A172 (cell line): ENCODE results near the gene MARCHF10. TPM values are rescaled to one million over a fixed set of nuclear protein-coding genes. Genes with fewer than 3 reads are reported as not detected.

ENCODE experiments used
- DNase-seq: peaks from one replicate; pipeline ENCODE4 v3.0.0-alpha.2; 2015; ENCODE audit warnings: low spot score
- total RNA-seq: library from RNA; depleted of rRNA; stranded (reverse); fragments of >200 nt; shearing (Covaris generic); gene quantifications from 2 replicates; pipeline ENCODE4 v1.2.3, GENCODE V29; 2014

Gene MARCHF10
- total RNA-seq, 1 experiment from 2014 or later, result not detected

DNA sequence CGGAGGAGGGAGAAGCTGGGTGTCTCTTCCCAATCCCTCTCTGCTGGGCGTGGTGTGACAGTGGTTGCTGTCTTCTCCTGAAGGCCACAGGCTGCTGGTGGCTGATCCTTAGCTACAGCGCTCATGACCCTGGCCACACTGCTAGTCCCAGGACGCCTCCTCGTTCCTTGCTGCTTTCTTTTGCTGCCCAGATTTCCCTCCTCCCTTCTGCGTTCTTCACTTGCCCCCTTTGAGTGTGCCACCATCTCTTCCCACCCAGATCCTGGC lies 90.6 kb downstream of the MARCHF10 start:
- no peak for DNase-seq

- DNase-seq, result no peak
Measured at GRCh38 chr17:62716834-62717588, 91.1 kb downstream of the MARCHF10 start.

- no peak for DNase-seq
Measured at GRCh38 chr17:62715882-62716390, 92.2 kb downstream of the MARCHF10 start.

DNA sequence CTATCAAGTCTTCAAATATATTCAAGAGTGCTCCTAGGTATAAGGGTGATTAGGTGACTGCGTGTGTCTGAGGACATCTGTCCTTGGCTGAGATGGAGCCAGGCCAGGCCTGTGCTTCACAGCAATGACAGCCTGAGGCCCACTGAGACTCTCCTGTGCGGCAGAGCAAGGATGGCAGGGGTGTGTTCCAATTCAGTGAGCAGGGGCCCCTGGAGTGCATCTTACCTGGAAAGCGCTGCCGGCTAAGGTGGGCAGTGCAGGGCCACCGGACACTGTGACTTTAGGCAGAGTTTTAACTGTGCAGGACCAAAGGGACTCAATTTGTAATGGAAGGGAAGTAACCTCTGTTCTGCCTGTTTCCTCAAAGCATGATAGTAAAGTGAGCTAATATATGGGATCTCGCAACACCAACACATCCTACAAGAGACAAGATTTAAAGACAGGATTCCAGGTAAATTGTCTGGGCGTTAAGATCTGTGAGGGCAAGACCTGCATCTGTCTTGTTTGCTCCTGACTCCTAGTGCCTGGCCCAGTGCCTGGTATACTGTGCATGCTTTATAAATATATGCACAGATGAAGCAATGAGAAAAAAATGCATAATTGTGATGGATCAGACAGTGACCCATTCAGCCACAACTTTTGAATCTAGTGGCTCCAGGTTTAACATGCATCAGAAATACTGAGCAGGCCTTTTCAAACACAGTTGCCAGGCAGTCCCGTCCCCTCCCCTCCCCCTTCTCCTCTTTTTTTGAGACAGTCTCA lies 93.9 kb downstream of the MARCHF10 start:
- no peak for DNase-seq

DNA sequence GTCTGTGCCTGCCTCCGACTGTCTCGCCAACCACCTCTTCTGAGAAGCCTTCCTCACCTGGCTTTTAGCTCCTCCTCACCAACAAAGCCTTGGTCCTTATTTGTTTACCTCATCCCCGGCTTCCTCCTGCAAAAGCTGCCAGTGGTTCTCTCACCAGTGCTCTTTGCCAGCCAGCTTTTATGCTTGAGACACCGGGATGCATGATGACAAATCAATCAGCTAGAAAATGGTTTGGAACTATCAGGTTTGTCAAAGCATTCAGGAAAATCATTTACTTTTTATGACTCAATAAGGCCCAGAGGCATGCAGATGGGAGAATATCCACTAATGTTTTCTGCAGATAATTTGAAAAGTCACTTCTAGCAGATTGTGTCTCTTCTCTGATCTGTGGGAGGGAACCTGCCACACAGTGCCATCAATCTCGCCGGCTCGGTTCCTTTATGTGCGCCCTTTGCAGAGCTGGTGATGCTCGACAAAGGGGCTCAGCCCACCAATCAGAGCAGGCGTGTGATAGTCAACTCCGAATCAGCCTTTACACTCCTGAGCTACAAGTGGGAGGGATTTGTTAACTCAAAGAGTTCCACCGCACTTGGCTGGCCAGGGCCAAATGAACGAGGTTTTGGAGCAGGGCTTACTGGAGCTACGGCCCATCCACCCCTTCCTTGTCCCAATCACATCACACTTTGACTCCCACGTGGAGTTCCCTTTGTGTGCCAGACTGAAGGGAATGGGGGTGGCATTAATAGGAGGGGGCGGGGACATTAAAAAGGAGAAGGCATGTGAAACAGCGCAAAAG lies 94.8 kb downstream of the MARCHF10 start:
- no peak for DNase-seq

DNA sequence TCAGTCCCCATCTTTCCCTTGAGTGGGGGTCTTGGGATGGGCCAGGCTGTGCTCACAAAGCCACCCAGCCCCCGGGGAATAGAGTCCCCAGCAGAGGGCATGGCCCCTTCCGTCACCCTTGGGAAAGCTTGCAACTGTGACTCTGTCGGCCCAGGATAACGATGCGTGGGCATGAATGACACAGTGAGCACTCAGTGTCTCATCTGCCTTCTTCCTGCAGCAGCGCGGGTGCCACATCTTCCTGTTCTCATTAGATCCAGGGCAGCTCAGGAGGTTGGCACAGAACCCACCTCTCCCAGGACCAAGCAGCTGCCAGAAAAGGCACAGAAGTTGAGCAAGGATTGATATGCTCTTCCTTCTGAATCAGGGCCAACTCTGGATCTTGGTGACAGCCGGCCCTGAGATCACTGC lies 95.9 kb downstream of the MARCHF10 start:
- DNase-seq, result no peak

DNA sequence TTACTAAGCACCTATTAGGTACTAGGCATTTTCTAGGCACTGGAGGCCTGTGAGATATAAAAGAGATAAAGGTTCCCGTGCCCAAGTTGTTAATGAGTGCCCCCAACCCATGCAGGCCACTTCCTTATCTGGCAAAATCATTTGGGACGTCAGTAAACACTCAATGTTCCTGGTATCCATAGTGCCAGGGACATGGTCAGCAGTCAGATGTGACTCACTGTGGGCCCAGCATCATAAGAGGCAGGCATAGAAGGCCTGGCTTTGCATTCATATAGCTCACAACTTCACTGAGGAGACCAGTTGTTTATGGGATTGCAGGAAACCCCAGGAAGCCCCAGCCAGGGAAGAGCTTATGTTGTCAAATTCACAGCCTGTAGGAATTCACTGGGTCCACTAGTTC lies 99.5 kb downstream of the MARCHF10 start:
- peak; percentile 38 for DNase-seq

DNA sequence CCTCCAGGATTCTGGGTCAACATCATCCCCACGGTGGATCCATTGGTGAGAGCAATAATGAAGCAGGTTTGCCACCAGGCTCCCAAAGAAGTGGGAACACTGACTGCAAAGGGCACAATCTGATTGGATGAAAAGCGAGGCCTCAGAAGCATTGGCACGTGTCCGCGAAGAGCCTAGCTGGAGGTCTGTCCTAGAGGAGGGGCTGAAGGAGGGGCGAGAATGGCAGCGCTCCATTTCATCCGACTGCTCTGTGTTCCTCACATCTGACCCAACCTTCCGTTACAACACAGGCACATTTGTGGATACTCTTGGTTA lies 100.7 kb downstream of the MARCHF10 start:
- DNase-seq, result no peak

GRCh38 chr17:62706598-62707424 lies 101.3 kb downstream of the MARCHF10 start:
- DNase-seq, result no peak

DNA sequence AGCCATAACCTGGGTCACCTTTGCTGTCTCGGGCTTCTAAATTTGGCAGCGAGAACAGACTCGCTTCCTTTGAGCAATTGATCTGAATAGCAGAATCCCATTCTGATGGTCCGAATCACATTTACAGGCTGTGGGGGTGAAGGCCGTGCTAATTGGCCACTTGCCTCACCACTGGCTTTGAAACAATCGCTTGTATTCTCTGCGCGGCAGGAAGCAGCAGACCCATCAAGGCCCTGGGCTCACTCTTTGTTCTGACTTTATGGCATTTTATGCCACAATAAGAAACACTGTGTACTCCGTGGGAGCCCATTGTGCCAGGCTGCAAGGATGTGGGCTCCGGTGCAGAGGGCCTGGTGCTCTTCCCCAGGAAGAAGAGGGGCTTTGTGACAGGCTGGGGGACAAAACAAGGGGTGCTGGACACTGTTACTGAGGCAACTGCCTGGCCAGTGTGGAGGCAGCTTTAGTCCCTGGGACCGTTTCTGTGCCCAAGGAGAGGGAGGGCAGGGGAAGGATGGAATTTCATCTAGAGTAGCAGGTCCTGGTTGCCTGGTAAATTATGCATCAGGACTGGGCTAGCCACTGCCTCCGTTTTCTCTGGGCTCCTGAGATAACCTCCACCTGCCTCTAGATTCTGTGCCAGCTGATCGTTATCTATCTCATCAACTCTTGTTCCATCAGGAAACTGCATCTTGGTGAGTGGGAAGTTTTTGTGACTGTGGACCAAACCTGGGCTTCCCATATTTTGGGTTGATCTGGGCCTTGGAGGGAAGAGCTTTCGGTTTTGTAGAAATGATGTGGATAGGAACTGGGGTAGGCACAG lies 102.1 kb downstream of the MARCHF10 start:
- DNase-seq, result no peak

GRCh38 chr17:62705156-62705777 lies 102.8 kb downstream of the MARCHF10 start:
- DNase-seq, result no peak

DNA sequence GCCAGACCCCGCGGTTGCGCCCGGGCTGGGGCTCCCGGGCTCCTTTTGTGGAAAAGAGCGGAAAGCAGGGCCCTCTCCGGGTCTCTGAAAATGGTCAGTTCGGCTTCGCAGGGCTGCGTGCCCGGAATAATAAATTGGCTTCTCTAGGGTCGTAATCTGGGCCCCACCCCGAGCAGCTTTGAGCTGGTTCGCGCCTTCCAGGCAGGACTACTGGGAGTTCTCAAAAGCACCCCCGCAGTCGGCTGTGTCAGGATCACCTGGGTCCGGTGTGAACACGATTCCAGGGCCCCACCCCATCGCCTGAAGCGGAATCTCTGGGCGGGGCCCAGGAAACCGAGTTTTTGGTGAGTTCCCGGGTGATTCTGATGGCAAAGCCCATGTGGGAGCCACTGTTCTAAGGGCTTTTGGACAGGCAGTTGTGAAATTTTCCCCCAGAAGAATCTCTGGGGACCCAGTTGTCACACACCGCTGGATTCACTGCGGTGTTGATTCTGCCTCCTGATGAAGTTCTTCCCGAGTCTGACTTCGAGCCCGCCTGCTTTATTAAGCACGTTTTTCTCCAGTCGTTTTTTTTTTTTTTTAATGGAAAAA lies 103.6 kb downstream of the MARCHF10 start:
- peak; percentile 48 for DNase-seq

DNA sequence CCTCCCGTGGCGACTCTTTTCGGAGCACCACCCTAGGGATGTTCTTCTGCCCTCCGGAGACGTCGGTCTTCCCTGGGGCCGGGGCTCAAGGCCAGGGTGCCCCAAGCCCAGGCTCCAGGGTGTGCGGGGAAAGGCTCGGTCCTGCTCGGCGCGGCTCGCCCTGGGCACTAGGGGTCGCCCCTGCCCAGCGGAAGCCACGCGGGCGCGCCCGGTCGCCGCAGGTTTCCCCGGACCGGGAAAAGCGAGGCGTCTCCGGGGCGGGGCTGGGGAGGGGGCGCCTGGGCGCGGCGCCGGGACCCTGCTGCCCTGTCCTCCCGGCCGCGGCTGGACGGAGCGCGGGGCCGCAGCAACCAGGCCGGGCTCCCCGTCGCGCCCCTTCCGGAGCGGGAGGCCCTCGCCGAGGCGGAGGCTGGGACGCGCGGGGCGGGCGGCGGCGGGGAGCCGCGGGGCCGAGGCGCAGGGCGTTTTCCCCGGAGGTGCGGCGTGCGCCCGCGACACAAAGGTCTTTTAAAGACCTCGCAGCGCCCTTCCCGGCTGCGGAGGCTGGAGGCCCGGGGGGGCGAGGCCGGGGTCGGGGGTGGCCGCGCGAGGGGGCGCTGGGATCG lies 104.2 kb downstream of the MARCHF10 start:
- DNase-seq, result peak; percentile 44

DNA sequence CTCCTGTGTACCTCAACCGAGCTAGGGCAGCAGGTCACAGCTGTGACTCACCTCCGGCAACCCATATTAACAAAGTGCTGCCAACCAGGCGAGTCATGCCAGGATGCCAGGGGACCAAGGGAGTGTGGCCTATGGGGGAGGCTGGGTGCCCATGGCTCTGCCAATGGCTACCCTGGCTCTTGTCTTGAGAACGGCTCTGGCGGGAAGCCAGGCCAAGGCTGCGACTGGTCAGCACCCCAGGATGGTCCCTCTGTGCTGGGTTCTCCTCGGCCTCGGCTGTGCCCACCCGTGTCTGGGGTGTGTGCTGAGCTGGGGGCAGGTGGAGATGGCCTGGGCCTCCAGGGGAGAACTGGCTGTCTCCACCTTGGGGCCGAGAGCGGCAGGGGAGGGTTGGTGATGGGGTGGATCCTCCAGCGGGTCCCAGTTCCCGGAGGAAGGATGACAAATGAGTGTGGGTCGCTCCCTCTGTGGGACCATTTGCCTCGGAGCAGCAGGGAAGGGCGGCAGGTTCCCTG lies 104.8 kb downstream of the MARCHF10 start:
- peak; percentile 84 for DNase-seq

- no peak for DNase-seq
Measured at GRCh38 chr17:62702746-62703260, 105.3 kb downstream of the MARCHF10 start.

DNA sequence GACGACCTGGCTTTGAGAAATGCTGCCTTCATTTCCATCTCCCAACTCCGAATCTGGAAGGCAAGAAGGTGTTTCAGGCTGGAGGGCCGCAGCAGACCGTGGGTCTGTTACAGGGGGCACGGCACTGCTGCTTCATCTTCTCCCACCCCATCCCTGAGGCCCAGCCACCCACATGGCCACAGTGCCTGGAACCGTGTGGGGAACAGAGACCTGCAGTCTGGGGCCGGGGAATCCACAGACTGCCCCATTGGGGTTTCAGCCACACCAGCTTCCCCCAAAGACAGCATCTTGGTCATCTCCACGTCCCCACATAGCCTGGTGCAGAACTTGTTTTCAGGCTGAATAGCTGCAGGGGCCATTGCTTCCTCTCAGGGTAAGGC lies 106.4 kb downstream of the MARCHF10 start:
- DNase-seq, result no peak

- no peak for DNase-seq
Measured at GRCh38 chr17:62700964-62701705, 107.0 kb downstream of the MARCHF10 start.

GRCh38 chr17:62698459-62698858 lies 109.7 kb downstream of the MARCHF10 start:
- DNase-seq, result peak; percentile 33
